Stimulated activated CD8-positive, alpha-beta memory T cell treated with anti-CD3 and anti-CD28 coated beads, Interleukin-4, amount 100 ng/mL, for 4 hours (primary cell): ENCODE results near the gene MORN3.
A peak's percentile ranks its signal among the peaks of the same experiment; 100 is the strongest.
"Not testable (repeated sequence)": the region's sequence is repeated elsewhere in the genome, so short reads cannot be mapped to it uniquely, and the experiment has no call there.

ENCODE experiments used
- DNase-seq, 2 donors: peaks; one replicate each; pipeline ENCODE4 v3.0.0-alpha.2; 2020; ENCODE audit warnings: low read depth in 2 of 2, low spot score in 1 of 2

Gene MORN3

GRCh38 chr12:121641343-121641630, 28.2 kb downstream of the MORN3 start:
- DNase-seq: no peak

- no peak for DNase-seq
Observed at GRCh38 chr12:121638298-121639202, 30.9 kb downstream of the MORN3 start.

- DNase-seq: peak in 1 of 2 donors; percentile 24
Observed at GRCh38 chr12:121637231-121637914, 32.1 kb downstream of the MORN3 start.

GRCh38 chr12:121634836-121635235, 34.6 kb downstream of the MORN3 start:
- no peak for DNase-seq

GRCh38 chr12:121633833-121634196, 35.6 kb downstream of the MORN3 start:
- not testable (repeated sequence) for DNase-seq

- no peak for DNase-seq
Observed at GRCh38 chr12:121632069-121632970, 37.1 kb downstream of the MORN3 start.

- no peak for DNase-seq
Observed at GRCh38 chr12:121630791-121631355, 38.6 kb downstream of the MORN3 start.

- no peak for DNase-seq
Observed at GRCh38 chr12:121628536-121628935, 40.9 kb downstream of the MORN3 start.

- no peak for DNase-seq
Observed at GRCh38 chr12:121628037-121628436, 41.4 kb downstream of the MORN3 start.

- peak; percentile 89 to 91 for DNase-seq
Observed at GRCh38 chr12:121626853-121627640, 42.4 kb downstream of the MORN3 start.

- DNase-seq: peak; percentile 94 to 95
Observed at GRCh38 chr12:121626087-121626852, 43.2 kb downstream of the MORN3 start, which contains the start of gene ORAI1. Gene ORAI1 (plus strand): TSS chr12:121626530.

GRCh38 chr12:121620333-121620891, 49.0 kb downstream of the MORN3 start:
- no peak for DNase-seq

GRCh38 chr12:121618659-121619233, 50.7 kb downstream of the MORN3 start:
- DNase-seq: no peak

- DNase-seq: no peak
Observed at GRCh38 chr12:121614872-121615467, 54.5 kb downstream of the MORN3 start.

GRCh38 chr12:121613462-121613861, 56.0 kb downstream of the MORN3 start:
- DNase-seq: no peak

- no peak for DNase-seq
Observed at GRCh38 chr12:121611306-121611705, 58.1 kb downstream of the MORN3 start.

- no peak for DNase-seq
Observed at GRCh38 chr12:121610239-121611149, 59.0 kb downstream of the MORN3 start.
